ENCODE measurements around the gene DNAJC7. TPM values are rescaled to one million over a fixed set of nuclear protein-coding genes. Genes with fewer than 3 reads are reported as not detected.

Gene DNAJC7
- total and polyA plus RNA-seq, 9 of the 15 experiments (the other 6 are each of a cell fraction or from before 2014, with no cell fraction given), result 85.8 to 262 (median 157) TPM

GRCh38 chr17:42060231-42060630, 43.0 kb upstream of the DNAJC7 start:
- Histone ChIP-seq H3K4me3 (no peak overlapping the region), H3K27ac (ENCODE audit: extremely low read depth, low read depth, low read length) (no peak overlapping the region), H4K20me1 (replicated peaks; ENCODE audit: control insufficient read depth, insufficient read depth, low read length) (no peaks in the 10 kb centered on the region), H2AFZ (ENCODE audit: low read depth, low read length) (no peak overlapping the region), H3K79me2 (ENCODE audit: control insufficient read depth, insufficient read depth, low read length) (no peaks in the 10 kb centered on the region), H3K9me3 (replicated peaks; ENCODE audit: control insufficient read depth, insufficient read depth, low read depth, low read length) (no peaks in the 10 kb centered on the region), H3K36me3 (ENCODE audit: control insufficient read depth, insufficient read depth, low read length) (no peaks in the 10 kb centered on the region), H3K9ac (ENCODE audit: insufficient read depth in 1 of 2, low read depth in 2 of 2, low read length in 2 of 2) (0 out of 4 replicates have a peak overlapping the region, but pooled peaks of 1 of the 2 experiments have one; percentile 33), H3K9me1 (ENCODE audit: control insufficient read depth, insufficient read depth, low read length) (peaks cover 3% of the 10 kb centered on the region), H3K4me1 (replicated peaks in 1 of 2; ENCODE audit: control insufficient read depth in 2 of 2, insufficient read depth in 2 of 2, low read length in 2 of 2) (peaks cover 0 to 18% of the 10 kb centered on the region in 2 experiments; a peak in 3 of 5 replicates), H3K4me2 (ENCODE audit: insufficient read depth, low read length) (no peak overlapping the region), H3K27me3 (ENCODE audit: control insufficient read depth in 2 of 2, insufficient read depth in 2 of 2, low read length in 2 of 2) (peaks cover 0 to 10% of the 10 kb centered on the region in 2 experiments; a peak in 2 of 5 replicates)
- POLR2A ChIA-PET, result interaction anchor here (0.6 kb wide), 1 partner anchor 791 kb away, joined by 3 read pairs; the partner anchor contains the start of gene AOC3
- no peak for DNase-seq (ENCODE audit: extremely low read depth in 1 of 4, low spot score in 3 of 4)
- TF ChIP-seq POU5F1 (IDR thresholded peaks at IDR 0.05; ENCODE audit: borderline replicate concordance, low read depth, low read length, partially characterized antibody) (no peak), TCF7 (IDR thresholded peaks at IDR 0.05; ENCODE audit: borderline replicate concordance) (no peak), PRDM10 (IDR thresholded peaks at IDR 0.05; ENCODE audit: partially characterized antibody) (no peak), SRSF3 (IDR thresholded peaks at IDR 0.05; ENCODE audit: insufficient read depth, low read length) (no peak)
- BruUV-seq (replicated peaks), result no TSS peak
- no peak for FAIRE-seq
- in situ Hi-C loops (cut with MboI), result no loop called here
- intact Hi-C loops (cut with micrococcal nuclease), result no loop called here
- CTCF ChIA-PET (ENCODE audit: low intra/inter-chr PET ratio), result no interaction called here
- 19% methylated on average over 3 of the region's 4 CpGs for WGBS (ENCODE audit: insufficient coverage, low coverage, missing lambda C conversion rate)
- ATAC-seq, result no peak
